GM19455 (cell line): ENCODE data around the gene FOXG1.

ENCODE experiments used
- ATAC-seq: cut with Tn5 transposase; IDR thresholded peaks from one replicate; pipeline ENCODE4 v1.9.1; 2021; ENCODE audit not compliant: unreplicated experiment

FOXG1 gene

DNA sequence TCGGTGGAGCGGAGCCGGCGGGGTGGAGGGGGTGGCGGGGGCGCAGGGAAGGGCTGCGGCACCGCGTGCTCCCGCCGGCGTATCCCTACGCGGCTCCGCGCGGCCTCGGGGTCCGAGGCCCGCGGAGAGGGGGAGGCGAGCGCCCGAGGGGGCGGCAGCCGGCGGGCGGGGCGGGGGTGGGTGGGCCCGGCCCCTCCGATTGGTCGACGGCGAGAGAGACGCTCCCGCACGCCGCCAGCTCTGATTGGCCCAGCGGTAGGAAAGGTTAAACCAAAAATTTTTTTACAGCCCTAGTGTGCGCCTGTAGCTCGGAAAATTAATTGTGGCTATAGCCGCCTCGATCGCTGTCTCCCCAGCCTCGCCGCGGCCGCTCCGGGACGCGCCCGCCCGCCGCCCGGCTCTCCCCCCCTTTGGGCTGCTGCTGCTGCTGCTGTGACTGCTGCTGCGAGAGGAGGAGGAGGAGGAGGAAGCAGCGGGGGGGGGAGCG lies at the start of gene FOXG1:
Gene FOXG1 (plus strand): TSS at position 319 of the 487 bp plus-strand sequence. CDS start 493 bp downstream, outside the sequence.
- no peak for ATAC-seq

DNA sequence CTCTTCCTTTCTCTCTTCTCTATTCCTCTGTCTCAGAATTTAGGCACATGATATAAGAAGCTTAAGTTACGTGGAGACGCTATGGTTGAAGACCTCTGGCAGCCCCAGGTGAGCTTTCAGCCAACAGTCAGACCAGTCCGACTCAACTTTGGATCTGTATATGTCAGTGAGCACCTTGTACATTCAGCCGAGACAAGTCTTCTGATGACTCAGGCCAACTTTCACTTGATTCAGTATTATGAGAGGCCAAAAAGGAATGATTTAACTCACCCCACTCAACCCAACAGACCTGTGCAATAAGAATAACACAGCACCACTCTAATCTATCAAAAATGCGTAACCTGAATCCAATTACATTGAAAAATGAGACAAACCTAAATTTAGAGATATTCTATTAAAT lies 47.5 kb upstream of the FOXG1 start:
- ATAC-seq = no peak

DNA sequence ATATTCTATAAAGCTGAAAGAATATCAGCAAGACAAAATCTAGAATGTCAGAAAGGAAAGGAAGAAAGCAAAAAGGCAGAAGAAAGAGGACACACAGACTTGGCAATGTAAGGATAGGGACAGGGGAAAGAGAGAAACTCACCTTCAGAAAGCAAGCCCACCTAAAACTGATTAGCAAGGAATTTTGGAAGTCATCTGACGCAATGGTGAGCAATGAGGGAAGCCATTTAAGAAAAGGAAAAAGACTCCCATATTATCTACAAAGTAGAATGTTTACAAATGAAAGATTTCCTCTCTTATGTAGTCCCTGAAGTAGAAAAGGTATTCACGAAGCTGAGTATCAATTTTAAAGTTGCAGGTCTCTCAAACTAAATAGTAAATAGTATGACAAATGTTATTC lies 35.2 kb upstream of the FOXG1 start:
- ATAC-seq = no peak

DNA sequence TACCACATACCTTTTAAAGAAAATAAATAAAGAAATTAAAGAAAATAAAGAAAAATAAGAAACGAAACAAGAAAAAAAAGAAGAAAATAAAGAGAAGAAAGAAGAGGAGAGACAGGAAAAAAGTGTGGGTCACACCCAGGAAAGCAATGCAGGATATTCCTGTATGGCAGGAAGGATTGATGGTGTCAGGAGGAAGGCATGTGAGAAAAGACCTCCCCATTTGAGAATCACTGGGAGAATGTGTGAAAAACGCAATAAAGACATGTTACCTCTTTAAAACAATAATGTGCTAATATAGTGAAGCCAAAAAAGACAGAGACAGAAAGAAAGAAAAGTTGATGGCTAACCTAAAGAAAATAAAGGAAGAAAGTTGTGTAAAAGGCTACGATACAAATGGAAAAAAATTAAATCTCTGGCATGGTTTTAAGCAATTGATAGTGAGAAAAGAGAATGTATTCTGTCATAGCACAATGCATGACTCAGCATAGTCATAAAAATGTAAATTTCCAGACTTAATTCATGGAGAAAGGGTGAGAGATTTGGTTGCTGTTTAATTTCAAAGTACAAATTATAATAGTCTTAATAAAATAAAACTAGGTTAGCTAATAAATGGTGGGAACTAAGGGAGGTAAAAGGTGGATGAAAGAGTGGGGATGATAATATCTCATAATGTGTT lies 24.3 kb upstream of the FOXG1 start:
- no peak for ATAC-seq

DNA sequence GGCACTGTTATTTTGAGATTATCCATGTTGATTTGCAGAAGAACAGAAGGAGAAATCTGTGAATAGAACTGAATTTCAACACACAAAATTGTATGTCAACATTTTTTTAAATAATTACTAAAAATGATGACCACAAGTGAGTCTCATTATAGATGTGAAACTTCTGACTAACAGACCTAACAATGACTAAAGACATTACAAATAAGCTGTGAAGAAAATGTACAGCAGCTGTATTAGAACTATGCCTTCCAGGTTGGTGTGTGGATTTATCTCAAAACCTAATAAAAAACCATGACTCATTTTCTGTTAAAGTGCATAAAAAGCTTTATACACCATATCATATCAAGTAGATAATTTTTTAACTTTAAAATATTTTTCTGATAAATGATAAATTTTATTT lies 22.5 kb upstream of the FOXG1 start:
- ATAC-seq = no peak

DNA sequence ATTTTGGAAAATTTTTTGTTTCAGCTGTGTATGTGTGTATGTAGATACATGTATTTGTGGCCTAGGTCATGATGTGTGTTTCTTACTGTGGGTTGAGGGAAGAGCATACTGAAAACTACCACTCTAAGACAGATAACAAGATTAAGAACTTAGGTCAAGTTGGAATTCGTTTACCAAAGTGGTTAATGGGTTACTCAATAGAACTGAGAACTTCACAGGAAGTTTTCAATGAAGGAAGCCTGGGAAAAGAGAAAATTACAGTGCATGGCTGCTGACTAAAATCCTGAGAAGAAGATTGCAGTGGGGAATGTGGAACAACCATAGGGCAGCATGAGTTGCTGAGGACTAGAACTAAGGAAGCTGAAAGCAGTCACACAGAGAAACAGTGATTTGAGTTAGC lies 21.4 kb upstream of the FOXG1 start:
- ATAC-seq = no peak

DNA sequence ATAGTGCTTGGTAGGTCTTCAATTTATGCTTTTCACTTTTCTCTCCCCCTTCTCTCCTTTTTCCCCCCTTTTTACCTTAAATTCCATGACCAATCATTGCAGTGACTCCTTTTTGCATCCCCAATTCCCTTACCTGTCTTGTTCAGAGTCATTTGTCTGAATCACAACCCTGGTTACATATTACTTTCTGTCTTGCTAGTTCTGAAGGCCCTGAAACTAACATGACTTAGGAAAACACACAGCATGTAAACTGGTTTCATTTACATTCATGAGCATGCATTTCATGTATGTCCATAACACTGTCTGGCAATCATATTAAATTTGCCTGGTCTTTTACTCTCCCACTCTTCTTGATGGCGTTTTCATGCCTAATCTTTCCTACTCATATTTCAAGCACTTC lies 20.3 kb upstream of the FOXG1 start:
- ATAC-seq = no peak

DNA sequence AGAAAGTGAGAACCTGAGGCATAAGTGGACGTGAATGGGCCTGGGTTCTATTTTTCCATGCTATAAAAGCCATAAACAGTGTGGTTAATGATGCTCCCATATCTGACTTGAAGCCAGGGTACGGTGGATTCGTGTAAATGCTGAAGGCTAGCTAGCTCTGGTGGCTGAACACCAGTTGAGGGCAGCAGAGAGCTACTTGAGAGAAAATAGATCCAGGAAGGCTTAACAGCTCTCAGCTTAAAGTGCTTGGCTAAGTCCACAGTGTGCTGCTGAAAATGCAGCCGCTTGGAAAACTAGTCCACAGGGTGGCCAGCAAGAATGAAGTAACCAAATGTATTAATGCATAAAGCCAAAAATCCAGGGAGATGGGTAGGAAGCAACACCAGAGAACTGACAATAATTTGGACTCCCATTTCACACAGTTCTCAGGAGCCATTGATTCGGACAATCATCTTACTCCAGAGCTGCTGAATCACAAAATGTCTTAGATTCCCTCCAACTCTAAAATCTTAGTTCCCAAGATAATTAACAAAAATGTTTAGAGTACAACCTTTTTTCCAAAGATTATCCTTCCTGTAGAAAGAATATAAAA lies 15.0 kb upstream of the FOXG1 start:
- ATAC-seq = no peak

DNA sequence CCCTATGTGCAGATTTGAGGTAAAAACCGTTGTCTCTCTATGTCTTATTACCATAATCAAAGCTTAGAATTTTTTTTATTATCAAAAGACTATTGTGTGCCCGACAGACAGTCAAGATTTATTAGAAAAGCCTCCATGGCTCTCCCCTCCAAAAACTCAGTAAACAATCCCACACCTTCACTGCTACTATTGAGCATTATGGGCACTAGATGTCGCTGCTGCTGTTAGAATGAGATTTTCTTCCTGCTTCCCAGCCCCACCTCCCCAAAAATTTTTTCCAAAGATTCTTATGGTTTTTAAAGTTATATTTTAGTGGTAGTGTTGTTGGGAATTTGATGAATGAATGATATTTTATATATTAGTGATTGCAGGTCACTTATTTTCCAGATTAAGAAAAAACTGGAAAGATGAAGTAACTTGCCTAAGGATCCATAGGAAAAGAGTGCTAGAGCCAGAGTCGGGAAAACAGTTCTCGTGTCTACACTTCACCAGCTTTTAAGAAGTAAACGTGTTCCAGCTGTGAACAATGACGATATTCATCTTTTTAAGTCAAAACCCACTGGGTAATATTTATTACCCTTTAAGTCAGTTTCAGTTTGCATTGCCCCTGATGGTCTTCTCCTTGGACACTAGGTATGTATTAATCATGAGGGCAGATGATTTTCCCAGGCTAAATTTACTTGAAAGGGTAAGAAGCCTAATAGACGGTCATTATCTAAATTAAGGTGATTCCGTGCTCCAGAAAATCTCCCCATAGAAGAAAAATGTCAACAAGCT lies 12.2 kb upstream of the FOXG1 start:
- ATAC-seq = no peak

DNA sequence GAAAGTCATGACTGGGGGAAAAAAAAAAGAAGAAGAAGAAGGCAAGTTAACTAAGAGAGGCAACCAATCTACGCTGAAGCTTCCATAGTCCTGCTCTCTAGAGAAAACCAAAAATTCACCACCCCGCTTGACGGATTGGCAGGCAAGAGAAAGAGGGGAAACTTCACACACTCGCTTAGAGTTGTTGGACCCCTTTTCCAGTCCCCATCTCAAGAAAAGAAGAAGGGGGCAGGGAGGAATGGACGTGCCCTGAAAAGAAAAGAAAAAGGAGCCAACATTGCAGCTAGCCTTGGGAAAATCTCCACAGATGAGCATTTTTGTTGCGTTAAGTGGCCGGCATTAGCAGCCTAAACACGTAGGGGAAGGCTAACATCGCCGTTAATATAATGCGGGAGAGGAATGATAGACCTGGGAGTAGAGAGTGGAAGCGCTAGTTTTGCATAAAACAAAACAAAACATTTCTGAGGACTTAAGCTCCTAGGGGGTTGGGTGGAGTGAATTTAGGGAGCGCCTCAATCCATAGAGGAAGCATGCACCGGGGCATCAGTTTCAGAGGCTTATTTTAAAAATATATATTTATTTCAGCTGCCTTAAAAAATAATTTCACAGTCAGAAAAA lies 11.3 kb upstream of the FOXG1 start:
- ATAC-seq = no peak

DNA sequence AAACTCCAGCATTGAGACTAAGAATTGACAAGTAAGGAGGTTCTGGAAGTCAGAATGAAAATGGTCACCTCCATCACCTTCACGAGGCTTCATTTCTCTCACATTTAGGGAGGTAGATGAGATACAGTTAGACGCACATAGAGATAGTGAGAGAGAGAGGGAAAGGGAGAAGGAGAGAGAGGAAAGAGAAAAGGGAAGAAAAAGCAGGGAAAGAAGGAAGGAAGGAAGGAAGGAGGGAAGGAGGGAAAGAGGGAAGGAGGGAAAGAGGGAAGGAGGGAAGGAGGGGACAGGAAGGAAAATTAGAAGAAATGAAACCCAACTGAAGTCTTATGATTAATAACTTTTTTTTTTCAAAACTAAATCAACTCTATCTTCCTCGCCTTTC lies 10.7 kb upstream of the FOXG1 start:
- no peak for ATAC-seq

DNA sequence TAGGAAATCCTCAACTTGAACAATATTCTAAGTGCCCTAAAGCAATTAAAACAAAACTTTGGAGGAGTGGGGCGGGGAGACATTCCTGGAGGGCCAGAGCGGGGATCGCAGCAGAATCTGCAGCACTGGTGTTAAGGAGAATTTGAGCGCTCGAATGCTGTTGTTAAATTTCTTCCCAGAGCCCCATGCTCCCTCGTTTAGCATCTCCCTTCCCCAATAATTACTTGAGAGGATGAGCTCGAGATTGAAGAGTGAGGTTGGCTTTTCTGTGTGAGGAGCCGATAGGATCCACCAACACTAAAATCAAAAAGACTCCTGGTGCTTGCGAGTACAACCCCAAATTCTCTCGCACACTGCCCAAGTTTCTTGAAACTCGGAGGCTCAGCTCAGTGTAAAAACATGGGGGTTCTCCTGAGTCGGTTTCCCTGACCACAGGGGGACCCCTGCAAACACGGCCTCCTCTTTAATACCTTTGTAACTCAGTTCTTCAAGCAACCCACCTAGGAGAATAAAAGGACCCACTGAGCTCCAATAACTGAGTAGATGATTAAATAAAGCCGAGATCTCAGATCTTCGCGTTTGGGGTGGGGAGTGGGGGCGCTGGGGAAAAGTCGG lies 10.2 kb upstream of the FOXG1 start:
- no peak for ATAC-seq

DNA sequence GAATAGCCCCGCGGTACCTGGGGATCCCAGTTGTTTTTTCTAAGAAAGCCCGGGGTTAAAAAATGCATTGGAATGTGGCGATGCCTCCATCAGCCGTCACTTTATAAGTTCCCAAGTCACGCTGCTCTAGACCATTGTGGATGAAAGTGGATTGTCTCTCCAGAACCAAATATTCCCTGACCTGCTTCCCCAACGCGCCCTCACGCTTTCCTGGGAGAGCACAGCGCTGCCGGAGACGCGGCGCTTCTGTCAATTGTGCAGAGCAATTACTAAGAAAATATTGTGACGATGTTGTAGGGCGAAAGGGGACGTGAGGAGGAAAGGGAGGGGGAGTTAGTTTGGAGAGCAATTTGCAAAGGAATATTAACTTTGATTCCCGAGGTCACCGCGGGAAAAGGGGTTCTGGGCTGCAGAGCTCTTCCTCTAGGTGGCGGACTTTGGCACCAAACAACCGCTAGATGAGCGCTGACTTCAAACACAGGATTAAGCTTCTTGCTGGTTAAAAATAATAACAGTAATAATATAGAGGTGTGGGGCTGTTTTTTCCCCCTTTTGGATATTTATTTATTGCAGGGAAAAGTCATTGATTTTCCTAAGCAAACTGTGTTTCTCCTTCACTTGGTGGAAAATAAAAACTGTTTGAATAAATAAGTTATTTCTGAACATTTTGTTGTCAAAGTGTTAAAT lies 9.6 kb upstream of the FOXG1 start:
- no peak for ATAC-seq

DNA sequence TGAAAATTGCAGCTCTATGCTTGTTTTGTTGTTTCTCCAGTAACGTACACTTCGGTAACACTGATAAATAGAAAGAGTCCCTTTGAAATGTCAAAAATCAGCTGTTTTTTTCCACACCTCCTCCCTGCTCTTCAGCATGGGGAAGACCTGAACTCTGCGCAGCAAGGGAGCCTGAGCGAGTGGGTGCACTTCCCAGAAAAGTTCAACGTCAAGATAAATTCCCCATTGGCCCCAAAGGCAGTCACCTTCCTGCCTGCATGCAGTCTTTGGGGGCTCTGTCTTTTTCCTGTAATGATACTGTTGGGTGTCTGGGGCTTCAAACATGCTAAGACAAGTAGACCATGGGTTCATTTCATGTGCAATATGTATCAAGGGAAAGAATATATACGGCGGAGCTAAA lies 8.8 kb upstream of the FOXG1 start:
- no peak for ATAC-seq

DNA sequence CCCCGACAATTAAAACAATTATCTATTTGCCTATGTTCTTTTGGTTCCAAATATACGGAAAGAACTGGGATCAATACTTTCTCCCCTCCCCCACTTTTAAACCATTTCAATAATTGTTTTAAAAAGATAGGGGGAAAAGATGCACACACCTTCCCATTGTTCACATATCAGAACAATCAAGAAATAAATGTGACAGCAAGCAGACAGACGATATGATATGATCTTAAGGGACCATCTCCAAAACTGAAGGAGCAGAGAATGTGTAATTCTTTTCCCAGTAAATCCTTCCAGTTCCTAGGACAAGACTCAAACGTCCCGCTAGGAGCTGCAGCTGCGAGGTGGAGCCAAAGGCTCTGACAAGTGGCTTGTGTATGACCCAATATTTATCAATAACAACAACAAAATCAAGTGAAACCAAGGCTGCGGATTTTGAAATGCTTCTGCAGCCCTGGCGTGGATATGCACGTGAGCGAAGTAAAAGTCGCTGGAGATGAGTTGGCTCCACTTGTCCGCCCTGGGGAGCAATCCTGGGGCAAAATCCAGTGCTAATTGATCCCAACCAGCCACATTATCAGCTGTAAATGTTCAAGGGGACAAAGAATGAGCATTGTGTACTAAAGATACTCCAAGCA lies 8.2 kb upstream of the FOXG1 start:
- ATAC-seq = no peak

DNA sequence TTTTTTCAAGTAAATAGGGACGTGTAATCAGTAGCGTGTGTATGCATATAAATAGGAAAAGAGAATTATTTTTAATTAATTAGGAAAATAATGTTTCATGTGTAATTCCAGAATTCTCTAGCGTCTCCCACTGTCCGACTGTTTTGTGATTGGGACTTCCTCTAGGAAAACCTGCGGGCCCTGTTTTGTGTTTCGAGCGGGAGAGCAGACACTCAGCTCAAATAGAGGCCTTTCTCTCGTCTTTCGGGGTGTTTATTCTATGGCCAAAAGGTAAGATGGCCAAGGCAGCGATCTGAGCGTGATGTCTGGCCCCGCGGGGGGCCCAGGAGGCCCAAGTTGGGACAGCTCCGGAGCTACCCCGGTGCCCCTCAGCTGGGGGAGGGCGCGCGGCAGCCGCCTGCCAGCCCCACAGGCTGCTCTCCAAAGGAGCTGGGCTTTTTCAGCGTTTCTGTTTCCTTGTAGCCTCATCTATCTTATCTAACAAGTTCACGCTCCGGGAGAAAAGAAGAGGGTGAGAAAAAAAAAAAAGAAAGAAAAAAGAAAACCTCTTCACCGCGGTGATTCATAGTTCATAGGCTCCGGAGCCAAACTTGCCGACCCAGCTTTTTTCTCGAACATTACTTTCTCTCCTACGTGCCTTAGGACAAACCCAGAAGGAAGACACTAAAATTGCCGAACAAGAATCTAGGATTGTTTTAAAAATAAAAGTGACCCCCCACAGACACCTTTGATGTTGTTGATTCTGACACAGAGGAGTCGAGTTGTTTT lies 7.5 kb upstream of the FOXG1 start:
- ATAC-seq = no peak

DNA sequence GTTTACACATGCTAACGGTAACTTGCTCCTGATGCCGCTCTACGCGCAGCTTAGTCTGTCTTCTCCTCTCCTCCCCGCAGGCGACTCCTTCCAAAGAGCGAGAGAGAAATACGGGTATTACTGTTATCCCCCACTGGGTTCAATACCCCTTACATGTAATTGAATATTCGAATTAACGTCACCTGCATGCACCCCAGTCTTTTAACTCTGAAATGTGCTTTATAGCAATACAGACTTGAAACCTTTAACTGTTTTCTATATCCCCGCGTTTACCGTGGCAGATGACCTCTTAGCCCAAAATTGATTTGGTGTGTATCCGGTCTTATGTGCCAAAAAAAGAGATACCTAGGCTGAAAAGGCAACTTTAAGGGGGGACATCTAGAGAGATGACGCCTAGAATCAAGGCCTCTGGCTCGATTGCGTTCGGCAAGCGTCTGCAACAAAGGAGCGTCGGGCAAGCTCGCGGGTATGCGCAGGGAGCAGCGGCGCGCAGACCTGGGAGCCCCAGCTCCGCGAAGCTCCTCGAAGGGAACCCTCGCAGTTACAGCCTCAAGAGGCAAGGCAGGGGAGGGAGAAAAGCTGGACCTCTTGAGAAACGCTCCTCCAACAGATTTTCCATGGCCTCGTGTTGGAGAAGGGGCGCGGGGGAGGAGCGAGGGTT lies 6.8 kb upstream of the FOXG1 start:
- ATAC-seq = no peak

DNA sequence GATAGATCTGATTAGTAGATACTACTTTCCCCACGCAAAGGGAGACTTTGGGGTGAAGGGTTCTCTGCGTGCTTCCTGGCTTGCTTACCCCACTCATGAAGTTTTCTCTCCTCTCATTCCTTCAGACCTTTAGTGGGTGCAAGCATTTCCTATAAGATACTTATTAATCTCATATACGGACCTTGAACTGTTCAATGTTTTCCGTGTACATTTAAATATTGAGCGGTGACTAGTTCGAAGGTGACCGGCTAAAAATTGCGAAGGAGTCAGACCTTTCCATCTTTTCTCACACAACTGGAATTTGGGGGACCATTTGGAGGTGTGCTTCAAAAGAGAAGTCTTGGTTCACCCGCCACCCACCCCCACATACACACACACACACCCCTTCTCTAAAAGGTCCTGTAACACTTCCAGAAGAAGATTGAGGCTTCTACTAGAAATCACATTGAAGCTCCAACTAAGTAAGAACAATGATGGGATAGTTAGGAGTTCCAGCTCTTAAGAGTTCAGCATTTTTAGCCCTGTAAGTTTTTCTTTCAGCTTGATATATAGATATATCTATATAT lies 6.1 kb upstream of the FOXG1 start:
- ATAC-seq = no peak
